EH (cell line): ENCODE measurements around the gene UNC5B.
"Not testable (repeated sequence)": the region's sequence is repeated elsewhere in the genome, so short reads cannot be mapped to it uniquely, and the experiment has no call there.

Experiments
- DNase-seq: peaks from one replicate; pipeline ENCODE4 v3.0.0-alpha.2; 2015; ENCODE audit warnings: low read depth

UNC5B gene

GRCh38 chr10:71209731-71210541, 2.4 kb upstream of the UNC5B start:
- DNase-seq = no peak

GRCh38 chr10:71210542-71210871, 1.9 kb upstream of the UNC5B start:
- no peak for DNase-seq

GRCh38 chr10:71211053-71211452, 1.3 kb upstream of the UNC5B start:
- DNase-seq = no peak

- no peak for DNase-seq
Measured at GRCh38 chr10:71211775-71212317, 524 bp upstream of the UNC5B start.

- peak; percentile 81 for DNase-seq
Measured at GRCh38 chr10:71213127-71213621, 804 bp downstream of the UNC5B start.

GRCh38 chr10:71213761-71214440, 1.5 kb downstream of the UNC5B start:
- DNase-seq = peak; percentile 97

GRCh38 chr10:71214641-71215559, 2.5 kb downstream of the UNC5B start:
- no peak for DNase-seq

GRCh38 chr10:71216363-71216695, 4.0 kb downstream of the UNC5B start:
- DNase-seq = no peak

- DNase-seq = peak; percentile 50
Measured at GRCh38 chr10:71216751-71217265, 4.4 kb downstream of the UNC5B start.

GRCh38 chr10:71217266-71218045, 5.1 kb downstream of the UNC5B start:
- peak; percentile 64 for DNase-seq

GRCh38 chr10:71218046-71218650, 5.8 kb downstream of the UNC5B start:
- DNase-seq = peak; percentile 60

- DNase-seq = no peak
Measured at GRCh38 chr10:71218651-71219050, 6.3 kb downstream of the UNC5B start.

GRCh38 chr10:71219236-71219917, 7.0 kb downstream of the UNC5B start:
- not testable (repeated sequence) for DNase-seq

- DNase-seq = no peak
Measured at GRCh38 chr10:71219918-71220688, 7.7 kb downstream of the UNC5B start.

- DNase-seq = peak; percentile 32
Measured at GRCh38 chr10:71220689-71221540, 8.5 kb downstream of the UNC5B start.

- no peak for DNase-seq
Measured at GRCh38 chr10:71221586-71222202, 9.3 kb downstream of the UNC5B start.

- peak; percentile 57 for DNase-seq
Measured at GRCh38 chr10:71222601-71223346, 10.4 kb downstream of the UNC5B start.
